ENCODE measurements around the gene GPR161. TPM values are rescaled to one million over a fixed set of nuclear protein-coding genes. Genes with fewer than 3 reads are reported as not detected.

GPR161 gene
- polyA plus RNA-seq, 3 donors: 19.8 to 20.6 (median 20.5) TPM

GRCh38 chr1:168110896-168111545 is 25.7 kb downstream of the GPR161 start:
- no peak for DNase-seq (ENCODE audit: low read depth in 3 of 3, low spot score in 2 of 3)

DNA sequence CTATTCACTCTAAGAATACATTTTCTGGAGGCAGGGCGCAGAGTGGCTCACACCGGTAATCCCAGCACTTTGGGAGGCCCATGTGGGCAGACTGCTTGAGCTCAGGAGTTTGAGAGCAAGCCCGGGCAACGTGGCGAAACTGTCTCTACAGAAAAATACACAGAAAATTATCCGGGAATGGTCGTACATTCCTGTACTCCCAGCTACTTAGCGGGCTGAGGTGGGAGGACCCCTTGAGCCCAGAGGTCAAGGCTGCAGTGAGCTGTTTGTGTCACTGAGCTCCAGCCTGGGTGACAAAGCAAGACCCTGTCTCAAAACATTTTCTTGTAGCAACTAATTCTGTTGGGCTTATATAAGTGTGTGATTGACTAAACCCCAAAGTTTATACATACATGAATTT is 30.5 kb downstream of the GPR161 start:
- DNase-seq (ENCODE audit: low read depth in 3 of 3, low spot score in 2 of 3): no peak

DNA sequence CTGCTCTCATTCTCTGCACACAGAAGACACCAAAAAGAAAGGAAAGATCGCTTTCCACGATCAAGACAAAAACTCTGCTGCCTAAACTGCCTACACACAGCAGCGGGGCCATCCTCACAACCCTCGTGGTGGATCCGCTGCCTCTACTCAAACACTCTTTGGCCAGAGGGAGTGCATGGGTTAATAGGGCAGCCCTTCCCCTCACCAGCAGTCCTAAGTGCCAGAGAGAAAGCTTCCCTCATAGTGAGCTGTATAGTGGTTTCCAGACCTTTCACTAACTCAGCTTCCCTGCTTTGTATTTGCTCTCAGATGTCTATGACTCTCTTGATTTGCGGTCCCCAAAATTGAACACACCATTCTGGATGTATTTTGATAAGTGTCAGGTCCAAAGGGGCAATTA is 30.9 kb downstream of the GPR161 start:
- no peak for DNase-seq (ENCODE audit: low read depth in 3 of 3, low spot score in 2 of 3)

DNA sequence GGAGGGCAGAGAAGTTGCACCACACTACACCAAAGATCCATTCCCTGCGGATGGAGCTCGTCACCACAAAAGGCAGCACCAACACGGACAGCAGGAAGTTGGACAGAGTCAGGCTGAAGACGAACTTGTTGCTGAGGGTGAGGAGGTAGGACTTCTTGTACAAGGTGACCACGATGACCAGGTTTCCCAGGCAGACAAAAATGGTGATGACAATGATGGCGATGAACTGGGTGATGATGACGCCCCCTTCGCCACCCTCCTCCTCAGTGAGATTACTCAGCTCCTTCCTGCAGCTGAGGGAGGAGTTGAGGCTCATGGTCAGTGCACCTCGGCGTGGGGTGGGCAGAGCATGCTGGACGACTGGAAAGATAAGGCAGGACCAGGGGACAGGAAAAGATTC is 32.2 kb downstream of the GPR161 start:
- DNase-seq (ENCODE audit: low read depth in 3 of 3, low spot score in 2 of 3): no peak

- DNase-seq (ENCODE audit: low read depth in 3 of 3, low spot score in 2 of 3): no peak
These were observed 34.2 kb downstream of the GPR161 start for GRCh38 chr1:168102487-168102886.

DNA sequence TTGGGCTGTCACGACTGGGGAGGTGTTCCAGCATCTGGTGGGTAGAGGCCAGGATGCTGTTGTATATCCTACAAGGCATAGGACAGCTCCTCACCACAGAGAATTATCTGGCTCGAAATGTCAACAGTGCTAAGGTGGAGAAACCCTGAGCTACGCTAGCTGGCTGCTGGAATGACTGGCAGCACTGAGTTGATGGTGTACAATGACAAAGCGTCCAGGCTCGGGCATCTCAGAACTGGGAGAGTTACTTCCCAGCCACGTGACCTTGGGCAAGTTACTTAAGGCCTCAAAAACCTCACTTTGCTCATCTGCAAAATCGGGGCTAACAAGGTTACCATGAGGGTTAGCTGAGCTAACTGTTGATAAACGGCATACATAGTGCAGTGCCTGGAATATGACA is 35.4 kb downstream of the GPR161 start:
- DNase-seq (ENCODE audit: low read depth in 3 of 3, low spot score in 2 of 3): no peak

- DNase-seq (ENCODE audit: low read depth in 3 of 3, low spot score in 2 of 3): no peak
These were observed 36.3 kb downstream of the GPR161 start for GRCh38 chr1:168100315-168101002.

- no peak for DNase-seq (ENCODE audit: low read depth in 3 of 3, low spot score in 2 of 3)
These were observed 37.4 kb downstream of the GPR161 start for GRCh38 chr1:168099337-168099801.

DNA sequence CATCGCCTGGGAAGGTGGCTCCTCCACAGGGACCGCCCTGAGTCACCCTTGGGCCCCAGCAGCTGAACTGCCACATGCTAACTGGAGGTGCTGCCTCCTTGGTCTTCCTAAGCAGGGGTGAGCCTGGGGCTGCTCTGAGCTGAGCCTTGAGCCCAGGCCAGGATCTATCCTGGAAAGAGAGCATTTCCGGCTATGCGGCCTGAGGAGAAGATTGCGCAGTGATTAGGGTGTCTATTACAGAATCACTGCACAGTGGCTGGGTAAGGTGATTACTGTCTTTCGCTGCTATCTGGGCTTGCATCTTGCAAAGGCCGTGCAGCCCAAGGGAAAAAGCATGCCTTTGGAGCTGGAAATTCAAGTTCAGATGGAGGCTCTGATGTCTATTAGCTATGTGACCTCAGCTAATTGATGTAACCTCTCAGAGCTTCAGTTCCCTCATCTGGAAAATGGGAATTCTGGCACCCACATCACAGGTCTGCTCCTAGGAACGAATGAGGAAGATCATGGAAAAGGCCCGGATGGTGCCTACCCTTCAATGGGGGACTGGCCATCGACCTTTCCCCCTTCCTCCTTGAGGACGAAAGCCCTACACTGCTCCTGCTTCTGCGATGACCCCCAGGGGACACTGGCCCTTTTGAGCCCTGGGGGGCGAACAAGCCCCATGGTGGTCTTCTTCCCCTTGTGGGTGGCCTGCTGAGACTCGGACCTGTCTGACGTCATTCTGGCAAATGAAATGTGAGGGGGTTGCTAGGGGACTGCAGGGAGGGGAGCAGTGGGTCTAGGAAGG is 38.0 kb downstream of the GPR161 start:
- DNase-seq (ENCODE audit: low read depth in 3 of 3, low spot score in 2 of 3): no peak

GRCh38 chr1:168097921-168098528 is 38.7 kb downstream of the GPR161 start:
- DNase-seq (ENCODE audit: low read depth in 3 of 3, low spot score in 2 of 3): no peak

- no peak for DNase-seq (ENCODE audit: low read depth in 3 of 3, low spot score in 2 of 3)
These were observed 40.2 kb downstream of the GPR161 start for GRCh38 chr1:168096296-168097165.

- DNase-seq (ENCODE audit: low read depth in 3 of 3, low spot score in 2 of 3): no peak
These were observed 41.3 kb downstream of the GPR161 start for GRCh38 chr1:168095476-168095875.

DNA sequence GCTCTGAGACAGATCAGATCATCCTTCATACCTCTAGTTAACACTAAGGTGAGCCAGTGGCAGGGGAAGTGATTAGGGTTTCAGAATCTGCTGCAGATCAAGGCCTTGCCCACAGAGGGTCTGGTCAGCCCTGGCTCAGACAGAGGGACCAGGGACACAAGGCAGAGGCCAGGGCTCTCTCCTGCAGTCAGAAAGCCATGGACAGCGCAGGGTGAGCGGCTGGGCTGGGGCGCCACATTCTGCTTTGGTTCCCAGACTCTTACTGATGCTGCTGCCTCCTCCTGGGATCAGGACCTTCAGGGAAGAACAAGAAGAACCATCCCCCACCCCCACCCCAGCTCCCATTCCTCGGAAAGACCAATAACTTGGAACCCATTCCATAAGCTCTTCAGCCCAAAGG is 43.1 kb downstream of the GPR161 start:
- DNase-seq (ENCODE audit: low read depth in 3 of 3, low spot score in 2 of 3): no peak

- no peak for DNase-seq (ENCODE audit: low read depth in 3 of 3, low spot score in 2 of 3)
These were observed 44.0 kb downstream of the GPR161 start for GRCh38 chr1:168092566-168093355.

DNA sequence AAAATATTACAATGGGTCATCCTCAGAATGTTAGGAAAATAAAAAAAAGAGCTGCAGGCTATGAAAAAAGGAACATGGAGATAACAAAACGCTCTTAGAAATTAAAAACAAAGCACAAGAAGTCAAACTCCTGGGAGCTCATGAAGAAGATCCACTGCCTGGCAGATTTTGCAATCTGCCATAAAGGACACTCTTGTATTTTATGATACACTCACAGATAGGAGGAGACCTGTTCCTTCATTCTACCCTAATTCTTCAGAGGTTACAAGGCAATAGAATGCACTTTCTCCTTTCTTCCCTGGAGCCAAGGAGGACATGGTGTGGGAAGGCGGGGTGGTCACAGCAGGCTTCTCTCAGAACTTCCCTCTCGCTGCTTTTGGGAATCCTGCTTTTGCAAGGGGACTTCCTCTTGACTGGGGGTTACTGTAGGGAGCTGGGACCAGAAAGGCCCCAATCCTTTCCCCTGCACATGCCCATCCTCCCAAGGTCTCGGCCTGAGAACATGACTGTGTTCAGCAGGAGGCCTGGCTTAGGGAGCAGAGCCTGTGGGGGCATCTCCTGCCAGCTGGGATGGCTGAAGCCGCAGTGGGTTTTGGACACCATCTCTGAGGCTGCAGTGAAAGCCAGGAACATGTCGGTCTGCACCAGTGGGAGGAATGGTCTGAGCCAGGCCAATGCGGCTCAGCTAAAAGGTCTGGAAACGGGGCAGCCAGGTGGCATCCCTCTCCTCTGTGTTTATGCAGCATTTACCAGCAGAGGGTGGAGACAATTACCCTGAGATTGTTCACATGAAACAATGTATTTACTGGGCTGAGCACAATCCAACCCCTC is 44.8 kb downstream of the GPR161 start:
- no peak for DNase-seq (ENCODE audit: low read depth in 3 of 3, low spot score in 2 of 3)

- DNase-seq (ENCODE audit: low read depth in 3 of 3, low spot score in 2 of 3): no peak
These were observed 45.7 kb downstream of the GPR161 start for GRCh38 chr1:168091063-168091462.

DNA sequence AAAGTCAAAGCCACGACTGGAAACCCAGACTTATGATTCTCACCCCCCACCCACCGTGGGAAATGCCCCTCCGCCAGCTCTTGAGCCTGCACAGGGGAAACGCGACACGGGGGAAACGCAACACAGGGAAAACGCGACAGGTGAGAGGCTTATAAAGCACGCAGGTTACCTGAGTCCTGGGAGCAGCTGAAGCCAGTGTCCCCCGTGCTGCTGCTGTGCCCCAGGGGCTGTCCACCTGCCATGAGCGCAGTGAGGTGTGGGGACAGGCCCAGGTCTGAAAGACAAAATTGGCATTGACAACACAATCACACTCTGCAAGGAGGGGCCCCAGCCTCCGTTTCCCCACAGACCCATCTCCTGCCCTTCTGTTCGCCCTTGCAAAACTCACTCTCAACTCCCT is 46.3 kb downstream of the GPR161 start:
- no peak for DNase-seq (ENCODE audit: low read depth in 3 of 3, low spot score in 2 of 3)

DNA sequence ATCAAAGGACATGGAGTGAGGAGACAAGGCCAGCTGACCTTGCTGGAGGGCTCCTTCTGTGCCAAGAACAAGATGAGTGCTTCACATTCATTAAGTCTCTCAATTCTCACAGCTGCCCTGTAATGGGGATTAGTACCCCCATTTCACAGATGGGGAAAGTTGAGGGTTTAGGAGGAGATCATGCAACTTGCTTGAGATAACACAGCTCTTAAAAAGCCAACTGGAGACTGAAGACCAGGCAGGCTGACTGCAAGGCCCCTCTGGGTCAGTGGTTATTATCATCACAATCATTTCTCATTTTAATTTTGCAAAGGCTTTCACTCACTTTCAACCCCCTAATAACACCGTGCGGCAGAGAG is 46.8 kb downstream of the GPR161 start:
- no peak for DNase-seq (ENCODE audit: low read depth in 3 of 3, low spot score in 2 of 3)

Data from right renal cortex interstitium (tissue), 3 donors.